Stimulated activated CD4-positive, alpha-beta T cell treated with anti-CD3 and anti-CD28 coated beads, Interleukin-2, amount 100 ng/mL, for 48 hours (primary cell): ENCODE results near the gene PCNA.
"Not testable (repeated sequence)": the region's sequence is repeated elsewhere in the genome, so short reads cannot be mapped to it uniquely, and the experiment has no call there.

ENCODE experiments used
- DNase-seq, 2 donors: peaks; one replicate each; pipeline ENCODE4 v3.0.0-alpha.2; 2020

PCNA gene

DNA sequence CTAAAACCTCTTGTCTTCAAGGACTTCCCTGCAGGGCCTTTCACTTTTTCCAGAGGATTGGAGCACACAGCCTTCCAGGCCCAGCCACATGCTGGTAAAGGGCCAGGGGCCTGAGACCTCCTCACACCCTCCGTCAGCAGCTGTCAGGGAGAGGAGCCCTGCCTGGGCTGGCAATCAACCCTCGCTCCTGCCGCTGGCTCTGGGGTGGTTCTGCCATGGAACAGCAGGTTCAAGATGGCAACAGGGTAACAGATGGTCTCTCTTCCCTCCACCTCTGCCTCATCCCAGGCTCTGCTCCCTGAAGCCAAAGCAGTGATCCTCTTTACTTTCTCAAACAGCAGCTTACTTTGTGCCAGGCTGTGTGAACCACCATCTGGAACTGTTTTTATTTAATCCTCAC is 23.8 kb downstream of the PCNA start:
- no peak for DNase-seq

GRCh38 chr20:5095454-5095853 is 24.3 kb downstream of the PCNA start:
- no peak for DNase-seq

- DNase-seq = no peak
These were observed 26.9 kb downstream of the PCNA start for GRCh38 chr20:5092765-5093339.

- no peak for DNase-seq
These were observed 27.9 kb downstream of the PCNA start for GRCh38 chr20:5091902-5092301.

- no peak for DNase-seq
These were observed 29.6 kb downstream of the PCNA start for GRCh38 chr20:5090191-5090590.

GRCh38 chr20:5088688-5089087 is 31.1 kb downstream of the PCNA start:
- no peak for DNase-seq

DNA sequence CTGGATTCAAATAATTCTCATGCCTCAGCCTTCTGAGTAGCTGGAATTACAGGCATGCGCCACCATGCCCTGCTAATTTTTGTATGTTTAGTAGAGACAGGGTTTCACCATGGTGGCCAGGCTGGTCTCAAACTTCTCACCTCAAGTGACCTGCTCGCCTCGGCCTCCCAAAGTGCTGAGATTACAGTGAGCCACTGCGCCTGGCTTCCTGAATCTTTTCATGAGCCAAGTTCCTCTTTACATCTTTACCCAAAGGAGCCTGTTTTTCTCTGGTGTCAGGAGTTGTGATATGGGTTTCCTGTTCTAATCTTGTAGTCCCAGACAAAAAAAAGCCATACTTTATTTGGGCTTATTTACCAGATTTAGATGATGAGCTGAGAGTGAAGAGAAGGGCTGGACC is 34.4 kb downstream of the PCNA start:
- no peak for DNase-seq

GRCh38 chr20:5080384-5080877 is 39.3 kb downstream of the PCNA start:
- DNase-seq = no peak

DNA sequence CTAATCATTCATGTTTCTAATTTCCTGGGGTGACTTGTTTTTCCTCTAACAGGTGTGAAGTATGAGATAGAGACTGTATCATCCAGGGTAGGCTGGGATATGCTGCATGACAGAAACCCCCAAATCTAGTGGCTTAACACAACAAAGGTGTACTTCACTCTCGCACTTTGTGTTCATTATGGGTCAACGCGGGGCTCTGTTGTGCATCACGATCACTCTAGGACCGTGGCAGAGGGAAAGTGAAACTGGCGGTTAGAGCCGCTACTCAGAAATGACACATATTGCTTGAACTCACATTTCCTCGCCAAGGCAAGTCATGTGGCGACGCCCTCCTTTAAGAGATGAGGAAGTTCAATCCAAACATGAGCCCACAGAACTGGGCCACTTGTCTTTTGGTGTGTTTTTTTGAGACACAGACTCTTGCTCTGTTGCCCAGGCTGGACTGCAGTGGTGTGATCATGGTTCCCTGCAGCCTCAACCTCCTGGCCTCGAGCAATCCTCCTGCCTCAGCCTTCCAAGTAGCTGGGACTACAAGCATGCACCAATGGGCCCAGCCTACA is 41.3 kb downstream of the PCNA start:
- peak; percentile 57 to 63 for DNase-seq

DNA sequence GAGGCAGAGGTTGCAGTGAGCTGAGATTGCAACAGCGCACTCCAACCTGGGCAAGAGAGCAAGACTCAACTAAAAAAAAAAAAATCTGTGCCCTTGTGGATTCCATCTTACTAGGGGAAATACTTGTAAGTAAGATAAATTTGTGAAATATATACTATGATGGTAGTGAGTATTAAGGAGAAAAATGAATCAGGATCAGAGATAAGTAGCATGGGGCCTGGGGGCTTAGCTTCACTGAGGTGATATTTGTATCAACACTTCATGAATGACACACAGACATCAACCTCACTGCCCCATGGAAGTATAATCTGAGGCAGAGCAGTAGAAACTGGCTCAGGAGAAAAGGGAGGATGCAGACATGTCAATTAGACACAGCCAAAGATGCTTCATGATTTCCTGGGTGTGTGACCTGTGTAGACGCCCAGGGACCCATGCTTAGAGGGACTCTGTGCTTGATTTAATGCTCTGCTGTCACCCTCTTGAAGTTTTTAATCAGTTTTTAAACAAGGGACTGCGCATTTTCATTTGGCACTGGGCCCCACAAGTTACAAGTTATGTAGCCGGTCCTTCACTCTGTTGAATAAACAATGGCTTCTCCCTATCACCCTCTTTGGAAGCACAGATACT is 41.9 kb downstream of the PCNA start:
- no peak for DNase-seq

GRCh38 chr20:5076913-5077312 is 42.8 kb downstream of the PCNA start:
- DNase-seq = not testable (repeated sequence)

DNA sequence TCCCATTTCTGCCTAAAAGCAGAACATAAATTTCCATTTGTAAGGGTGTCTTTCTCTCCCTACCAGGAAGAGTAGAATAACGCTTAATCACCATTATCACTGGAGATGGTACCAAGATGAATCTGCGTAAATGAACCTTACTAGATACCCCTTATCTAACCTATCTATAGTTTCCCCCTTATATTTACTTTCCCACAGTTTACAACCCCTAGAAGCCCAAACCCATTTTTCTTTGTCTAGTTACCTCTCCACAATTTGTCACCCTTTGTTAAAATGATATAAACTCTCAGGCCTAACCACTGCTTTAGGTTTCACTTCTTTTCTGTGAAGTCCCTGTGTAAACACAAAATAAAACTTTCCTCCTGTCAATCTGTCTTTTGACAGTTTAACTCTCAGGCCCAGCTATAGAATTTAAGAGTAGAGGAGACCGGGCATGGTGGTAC is 45.5 kb downstream of the PCNA start:
- no peak for DNase-seq

DNA sequence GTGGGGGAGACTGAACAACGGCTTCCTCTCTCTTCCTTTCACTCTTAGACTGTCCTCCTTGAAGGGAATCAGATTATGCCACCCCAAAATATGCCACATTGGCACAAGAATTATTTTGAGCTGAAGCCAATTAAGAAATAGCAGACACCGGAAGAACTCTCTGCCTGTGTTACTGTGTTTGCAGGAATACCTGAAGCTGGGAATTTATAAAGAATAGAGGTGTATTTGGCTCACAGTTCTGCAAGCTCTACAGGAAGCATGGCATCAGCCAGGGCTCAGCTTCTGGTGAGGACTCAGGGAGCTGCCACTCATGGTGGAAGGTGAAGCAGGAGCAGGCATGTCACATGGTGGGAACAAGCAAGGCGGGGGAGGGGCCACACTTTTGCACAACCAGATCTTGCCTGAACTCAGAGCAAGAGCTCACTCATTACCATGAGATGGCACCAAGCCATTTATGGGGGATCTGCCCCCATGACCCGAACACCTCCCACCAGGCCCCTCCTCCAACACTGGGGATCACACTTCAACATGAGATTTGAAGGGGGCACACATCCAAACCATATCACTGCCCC is 46.0 kb downstream of the PCNA start:
- DNase-seq = no peak

- no peak for DNase-seq
These were observed 46.8 kb downstream of the PCNA start for GRCh38 chr20:5072756-5073659.

GRCh38 chr20:5071942-5072341 is 47.8 kb downstream of the PCNA start:
- DNase-seq = not testable (repeated sequence)

GRCh38 chr20:5070570-5070969 is 49.2 kb downstream of the PCNA start:
- DNase-seq = no peak

GRCh38 chr20:5070081-5070480 is 49.7 kb downstream of the PCNA start:
- no peak for DNase-seq

- no peak for DNase-seq
These were observed 50.5 kb downstream of the PCNA start for GRCh38 chr20:5069141-5069806.

DNA sequence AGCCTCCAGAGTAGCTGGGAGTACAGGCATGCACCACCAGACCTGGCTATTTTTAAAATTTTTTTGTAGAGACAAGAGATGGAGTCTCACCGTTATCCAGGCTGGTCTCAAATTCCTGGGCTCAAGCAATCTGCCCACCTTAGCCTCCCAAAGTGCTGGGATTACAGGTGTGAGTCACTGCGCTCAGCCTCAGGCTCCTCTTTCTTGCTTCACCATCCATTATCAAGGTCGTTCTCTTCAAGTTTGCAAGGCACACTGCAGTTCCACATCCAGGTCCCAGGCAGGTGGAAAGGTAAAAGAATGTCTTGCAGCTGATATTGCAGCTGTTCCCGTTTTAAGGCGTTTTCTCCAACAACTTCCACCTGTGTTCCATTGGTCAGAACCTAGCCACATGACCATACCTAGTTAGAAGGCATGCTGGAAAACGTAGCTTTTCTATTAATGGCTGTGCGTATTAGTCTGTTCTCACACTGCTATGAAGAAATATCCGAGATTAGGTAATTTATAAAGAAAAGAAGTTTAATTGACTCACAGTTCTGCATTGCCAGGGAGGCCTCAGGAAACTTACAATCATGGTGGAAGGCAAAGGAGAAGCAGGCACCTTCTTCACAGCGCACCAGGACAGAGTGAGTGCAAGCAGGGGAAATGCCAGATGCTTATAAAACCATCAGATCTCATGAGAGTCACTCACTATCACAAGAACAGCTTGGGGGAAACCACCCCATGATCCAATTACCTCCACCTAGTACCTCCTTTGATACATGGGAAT is 51.7 kb downstream of the PCNA start:
- DNase-seq = no peak

DNA sequence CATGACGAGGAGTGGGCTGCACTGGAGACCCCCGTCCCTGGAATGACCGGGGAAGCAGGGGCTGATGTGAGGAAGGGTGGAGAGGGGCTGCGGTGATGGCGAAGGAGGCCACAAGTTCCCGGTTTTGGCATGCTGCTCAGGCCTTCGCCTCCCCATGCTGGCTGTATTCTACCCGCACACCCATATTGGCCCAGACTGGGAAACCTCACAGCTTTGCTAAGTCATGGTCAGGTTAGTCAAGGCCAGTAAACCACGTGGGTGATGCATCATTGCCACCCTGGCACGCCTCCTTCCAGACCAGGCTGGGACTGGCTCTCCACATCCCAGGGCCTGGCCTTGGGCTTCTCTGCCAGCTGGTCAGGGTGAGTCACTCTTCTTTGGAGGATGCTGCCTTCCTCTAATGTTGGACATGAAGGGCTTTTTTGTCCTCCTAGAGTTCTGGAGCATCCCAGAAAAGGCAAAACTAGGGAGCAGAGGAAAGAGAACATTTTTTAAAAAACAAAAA is 53.8 kb downstream of the PCNA start:
- no peak for DNase-seq

DNA sequence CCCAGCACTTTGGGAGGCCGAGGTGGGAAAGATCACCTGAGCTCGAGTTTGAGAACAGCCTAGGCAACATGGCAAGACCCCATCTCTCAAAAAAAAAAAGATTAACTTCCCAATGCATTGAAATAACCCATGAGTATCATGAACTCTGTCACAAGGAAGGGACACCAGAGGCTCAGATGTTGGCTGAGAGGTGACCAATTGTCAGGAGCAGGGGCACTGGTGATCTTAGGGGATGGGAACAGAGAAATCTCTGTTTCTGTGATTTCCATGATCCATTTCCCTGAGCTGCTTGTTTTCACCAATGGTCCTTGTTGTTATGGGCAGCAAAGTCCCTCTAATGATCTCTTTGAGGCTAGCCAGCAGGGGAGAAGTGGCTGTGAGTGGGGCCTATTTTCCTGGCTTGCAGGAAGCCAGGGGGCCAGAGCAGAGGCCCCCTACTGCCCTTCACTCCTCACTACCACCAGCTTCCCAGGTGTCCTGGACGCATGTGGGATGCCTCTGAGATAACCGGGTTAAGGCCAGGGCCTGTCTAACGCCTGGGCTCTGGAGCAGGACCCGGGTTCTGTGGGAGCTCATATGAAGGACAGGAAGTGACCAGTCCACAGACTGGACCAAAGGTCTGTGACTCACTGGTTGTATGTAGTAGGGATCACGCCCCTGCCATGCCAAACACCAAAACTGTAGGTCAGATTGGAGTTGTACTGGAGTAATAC is 54.4 kb downstream of the PCNA start:
- DNase-seq = no peak
